ENCODE results near the gene B3GALNT2.

DNA sequence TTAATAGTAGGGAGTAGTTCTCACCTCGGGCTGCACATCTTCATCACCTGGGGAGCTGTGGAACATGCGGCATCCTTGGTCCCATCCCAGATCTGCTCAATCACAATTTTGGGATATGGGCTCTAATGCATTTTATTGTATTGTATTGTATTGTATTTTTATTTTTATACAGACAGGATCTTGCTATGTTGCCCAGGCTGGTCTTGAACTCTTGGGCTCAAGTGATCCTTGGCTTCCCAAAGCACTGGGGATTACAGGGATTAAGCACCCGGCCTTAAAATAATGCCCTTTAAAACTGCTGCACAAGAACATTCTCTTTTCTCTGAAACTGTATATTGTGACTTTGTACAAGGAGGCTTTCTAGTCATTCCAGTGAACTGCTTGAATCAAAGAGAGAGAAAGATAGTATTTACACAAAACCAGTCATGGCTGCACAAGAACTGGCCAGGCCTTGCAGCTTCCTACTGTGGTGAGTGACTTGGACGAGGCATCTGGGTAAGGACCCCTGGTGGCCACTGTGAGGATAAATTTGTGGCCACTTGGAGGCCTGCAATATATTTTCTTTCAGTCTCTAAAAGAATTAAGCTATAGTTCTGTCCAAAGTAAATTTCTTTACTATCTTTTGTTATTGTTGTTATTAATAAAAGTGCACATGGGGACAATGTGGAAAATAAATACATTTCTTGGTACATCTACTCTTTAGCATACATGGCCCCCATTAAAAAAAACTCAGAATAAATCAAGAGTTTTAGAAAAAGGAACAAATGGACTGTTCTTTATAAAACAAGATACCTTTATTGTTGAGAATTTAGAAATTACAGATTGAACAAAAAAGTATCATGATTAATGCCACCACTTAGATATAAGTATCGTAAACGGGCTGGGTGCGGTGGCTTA is 89.0 kb downstream of the B3GALNT2 start:
- TF ChIP-seq CTCF (IDR thresholded peaks at IDR 0.05; ENCODE audit: control extremely low read depth in 1 of 3, insufficient read depth in 1 of 3, low read depth in 1 of 3, low read length in 3 of 3) (peak; percentile 71 to 84 (median 75)), SRF (IDR thresholded peaks at IDR 0.05; ENCODE audit: low read depth, low read length) (no peak)
- TF ChIP-seq, protein P1, sequence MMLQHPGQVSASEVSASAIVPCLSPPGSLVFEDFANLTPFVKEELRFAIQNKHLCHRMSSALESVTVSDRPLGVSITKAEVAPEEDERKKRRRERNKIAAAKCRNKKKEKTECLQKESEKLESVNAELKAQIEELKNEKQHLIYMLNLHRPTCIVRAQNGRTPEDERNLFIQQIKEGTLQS (IDR thresholded peaks at IDR 0.05; ENCODE audit: insufficient read depth, low read depth, low read length): no peak

All from H1 (cell line).